Adrenal gland (tissue), 5 donors: ENCODE results near the gene TSPAN3.

Experiments
- CTCF ChIP-seq, 6 experiments: fragments of 450-650 bp in 4 of 6; fragments of 200-600 bp in 2 of 6; sonication (generic) in 1 of 6; IDR thresholded peaks; 1 replicate in 5 of 6; 2 replicates in 1 of 6; pipeline versions ENCODE4 v1.5.1 to v1.8.0; 2016 to 2021; ENCODE audit warnings: antibody characterized with exemption in 6 of 6, mild to moderate bottlenecking in 2 of 6, moderate library complexity in 1 of 6
- POLR2A ChIP-seq, 2 donors: fragments of 450-650 bp; IDR thresholded peaks; one replicate each; pipeline ENCODE4 v1.6.1; 2017; ENCODE audit warnings: antibody characterized with exemption in 2 of 2, mild to moderate bottlenecking in 2 of 2, moderate library complexity in 1 of 2
- donor health status: DM: no; HTN: no; CAD: no.

- TF ChIP-seq CTCF (IDR thresholded peaks at IDR 0.05) (no peak), POLR2A (IDR thresholded peaks at IDR 0.05) (no peak)
Observed at GRCh38 chr15:77023576-77024272, 47.2 kb downstream of the TSPAN3 start.
